Activated T-helper 1 cell treated with Interleukin-2 at 50 U/mL for 16 hours (primary cell): ENCODE results near the gene METTL8.
A peak's percentile ranks its signal among the peaks of the same experiment; 100 is the strongest.
"Not testable (repeated sequence)": the region's sequence is repeated elsewhere in the genome, so short reads cannot be mapped to it uniquely, and the experiment has no call there.

Source experiments
- DNase-seq: peaks from one replicate; pipeline ENCODE4 v3.0.0-alpha.2; 2020; ENCODE audit warnings: low read depth

Gene METTL8

DNA sequence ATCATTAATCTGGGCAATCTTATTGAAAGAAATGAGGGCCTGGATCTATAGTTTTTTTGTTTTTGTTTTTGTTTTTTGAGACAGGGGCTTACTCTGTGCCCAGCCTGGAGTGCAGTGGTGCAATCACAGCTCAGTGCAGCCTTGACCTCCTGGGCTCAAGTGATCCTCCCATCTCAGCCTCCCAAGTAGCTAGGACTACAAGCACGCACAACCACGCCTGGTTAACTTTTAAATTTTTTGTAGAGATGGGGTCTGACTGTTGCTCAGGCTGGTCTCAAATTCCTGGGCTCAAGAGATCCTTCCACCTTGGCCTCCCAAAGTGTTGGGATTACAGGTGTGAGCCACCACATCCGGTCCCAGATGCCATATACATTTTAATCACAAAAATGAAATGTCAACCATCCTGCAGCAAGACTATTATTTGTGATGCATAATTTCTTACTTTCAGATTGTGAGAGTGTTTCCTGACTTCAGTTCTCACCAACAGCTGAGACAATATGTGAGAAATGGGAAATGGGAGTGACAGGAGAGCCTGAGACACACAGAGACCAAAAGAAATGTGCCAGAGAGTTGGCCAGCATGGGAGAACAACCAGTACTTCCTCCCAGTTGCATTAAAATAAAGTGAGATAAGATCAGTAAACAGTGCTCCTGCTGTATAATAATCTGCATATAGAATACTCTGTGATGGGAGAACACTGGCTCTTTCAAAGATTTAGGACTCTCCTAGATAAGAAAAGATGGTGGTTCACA lies 87.6 kb downstream of the METTL8 start:
- DNase-seq, result no peak

GRCh38 chr2:171344182-171344581 lies 89.6 kb downstream of the METTL8 start:
- DNase-seq, result no peak

DNA sequence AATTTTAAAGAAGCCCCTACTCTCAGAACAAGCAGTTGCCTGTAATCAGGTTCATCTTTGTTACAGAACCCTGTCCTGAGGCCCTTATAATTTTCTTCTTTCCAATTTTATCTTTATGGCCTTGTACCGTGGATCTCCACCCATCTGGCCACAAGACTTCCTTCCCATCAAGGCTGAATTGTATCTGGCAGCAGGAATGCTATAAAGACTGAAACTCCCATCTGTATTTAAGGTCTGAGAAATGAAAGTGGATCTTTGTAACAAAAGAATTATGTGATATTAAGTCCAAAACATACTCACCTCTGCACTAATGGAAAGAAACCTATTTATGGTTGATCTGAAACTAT lies 91.8 kb downstream of the METTL8 start:
- DNase-seq, result no peak

GRCh38 chr2:171341394-171342066 lies 92.3 kb downstream of the METTL8 start:
- DNase-seq, result no peak

DNA sequence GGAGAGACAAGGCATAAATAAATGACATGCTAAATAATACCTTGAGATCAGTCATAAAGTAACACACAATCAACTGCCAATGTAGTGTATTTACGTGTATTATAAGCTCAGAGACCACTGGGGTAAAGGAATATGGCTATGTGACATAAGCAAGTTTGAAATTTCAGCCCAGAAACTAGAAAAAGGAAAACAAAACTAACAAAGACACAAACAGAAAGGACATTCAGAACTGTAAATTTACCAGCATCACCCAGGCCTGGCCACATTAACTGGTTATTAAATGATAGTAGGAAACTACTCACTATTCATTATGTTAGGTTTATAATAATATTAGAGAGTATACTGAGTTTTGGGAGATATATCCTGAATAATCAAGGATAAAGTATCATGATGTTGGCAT lies 98.8 kb downstream of the METTL8 start:
- no peak for DNase-seq

DNA sequence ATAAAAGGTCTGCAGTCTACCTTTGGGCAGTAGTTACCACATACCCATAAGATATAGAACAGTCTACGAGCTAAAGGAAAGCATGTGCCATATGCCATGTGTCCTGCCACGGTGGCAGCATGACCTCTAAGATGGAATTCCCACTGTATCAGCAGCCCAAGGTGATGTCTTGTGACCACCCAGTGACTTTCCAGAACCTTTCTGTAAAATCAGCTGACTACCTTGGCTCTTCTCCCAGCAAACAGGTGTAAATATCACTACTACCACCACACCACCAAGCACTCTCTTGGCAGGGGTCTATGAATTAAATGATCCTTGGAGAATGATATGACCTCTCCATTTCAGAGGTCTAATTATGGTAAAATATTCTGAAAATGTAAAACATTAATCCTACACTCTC lies 99.6 kb downstream of the METTL8 start:
- no peak for DNase-seq

DNA sequence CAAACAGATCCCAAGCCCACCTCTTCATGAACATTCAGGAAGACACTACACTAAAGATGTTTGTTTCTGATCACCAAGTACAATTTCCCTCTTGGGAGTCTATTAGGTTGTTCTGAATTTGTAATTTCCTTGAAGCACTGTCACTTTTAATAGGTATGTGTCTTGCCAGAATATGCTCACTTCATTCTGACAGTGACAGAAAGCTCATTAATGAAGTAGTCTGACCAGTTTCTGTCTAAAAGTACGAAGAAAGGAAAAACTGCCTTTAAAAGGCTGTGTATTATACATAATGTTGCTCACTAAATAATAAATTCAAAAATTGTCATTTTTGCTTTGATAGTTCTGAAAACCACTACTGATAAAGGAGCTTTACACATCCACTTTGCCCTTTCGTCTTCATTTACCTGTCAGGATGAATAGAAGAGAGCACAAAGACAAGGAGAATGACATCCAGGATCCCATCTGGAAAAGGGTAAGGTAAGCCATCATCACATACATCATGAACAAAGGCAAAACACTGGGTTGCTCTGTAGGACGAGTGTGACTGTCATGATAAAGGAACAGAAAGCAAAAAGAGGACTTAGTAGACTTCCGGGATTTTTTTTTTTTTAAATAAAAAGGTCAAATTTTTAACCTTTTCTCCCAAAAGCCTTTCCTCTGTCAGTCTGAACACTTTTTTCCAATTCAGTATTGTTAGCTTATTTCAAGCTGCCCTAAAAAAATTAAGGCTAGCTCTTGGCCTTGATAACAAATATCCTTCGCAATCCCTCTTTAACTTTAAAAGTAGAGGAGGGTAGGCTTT lies 103.4 kb downstream of the METTL8 start:
- DNase-seq, result no peak

- no peak for DNase-seq
Observed at GRCh38 chr2:171327043-171327496, 106.7 kb downstream of the METTL8 start.

DNA sequence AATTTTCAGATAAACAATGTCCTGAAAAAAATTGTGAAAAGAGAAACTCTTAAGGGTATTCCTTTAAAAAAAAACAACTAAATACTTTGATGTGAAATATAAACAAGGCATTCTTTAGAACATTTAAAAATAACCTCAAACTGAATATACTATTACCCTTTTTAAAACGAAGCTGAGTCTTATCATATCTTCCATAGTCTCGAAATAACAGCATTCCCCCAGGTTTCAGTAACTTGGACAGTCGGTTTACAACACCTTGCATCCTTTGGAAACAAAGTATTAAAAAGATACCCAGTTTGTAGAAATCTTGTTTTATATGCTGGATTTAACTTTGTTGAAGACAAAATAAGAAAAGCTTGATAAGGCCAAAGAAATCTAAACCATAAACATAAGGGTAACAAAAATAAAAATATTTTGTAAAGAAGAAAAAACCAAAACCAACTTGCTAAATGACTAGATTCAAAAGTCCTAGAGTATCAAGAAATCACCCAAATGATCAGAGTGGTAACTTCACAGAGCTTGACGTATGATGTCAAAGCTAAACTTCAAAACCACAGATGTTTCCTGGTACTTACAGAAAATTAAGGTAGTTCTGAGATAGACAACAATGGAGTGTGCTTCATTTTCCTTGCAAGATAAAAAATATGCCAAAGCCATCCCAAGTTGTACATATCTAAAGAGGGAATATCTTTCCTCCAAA lies 107.8 kb downstream of the METTL8 start:
- DNase-seq, result no peak

DNA sequence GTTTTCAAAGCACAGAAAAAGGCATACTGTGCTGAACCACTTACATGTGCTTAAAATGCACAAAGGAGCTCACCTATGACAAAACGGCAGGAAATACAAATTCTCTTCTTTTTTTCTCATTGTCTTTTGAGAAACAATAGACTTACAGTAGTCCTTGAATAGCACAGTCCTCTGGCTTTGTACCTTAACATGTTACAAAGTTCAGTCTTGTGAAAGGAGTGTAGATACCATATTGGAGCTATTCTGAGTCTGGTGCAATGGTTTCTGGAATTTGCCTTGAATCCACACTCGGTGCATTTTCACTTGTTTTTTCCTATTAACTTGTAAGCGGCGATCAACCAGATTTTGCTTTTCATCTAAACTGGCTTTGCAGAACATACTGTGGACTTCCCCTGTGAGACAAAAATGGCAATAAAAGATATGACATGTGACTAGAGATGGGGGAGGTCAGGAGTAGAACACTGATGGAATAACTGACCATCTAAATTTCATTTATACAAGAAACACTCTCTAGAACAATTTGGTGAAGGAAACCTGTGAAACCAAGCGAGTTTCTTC lies 109.7 kb downstream of the METTL8 start:
- DNase-seq, result no peak

DNA sequence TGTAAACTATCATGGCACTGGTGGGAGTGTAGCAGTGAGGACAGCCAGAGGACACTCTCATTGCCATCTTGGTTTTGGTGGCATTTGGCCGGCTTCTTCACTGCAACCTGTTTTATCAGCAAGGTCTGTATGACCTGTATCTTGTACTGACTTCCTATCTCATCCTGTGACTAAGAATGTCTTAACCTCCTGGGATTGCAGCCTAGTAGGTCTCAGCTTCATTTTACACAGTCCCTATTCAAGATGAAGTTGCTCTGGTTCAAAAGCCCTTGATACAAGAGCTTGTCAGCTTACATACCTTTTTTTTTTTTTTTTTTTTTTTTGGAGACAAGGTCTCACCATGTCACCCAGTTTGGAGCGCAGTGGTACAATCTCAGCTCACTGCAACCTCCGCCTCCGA lies 110.9 kb downstream of the METTL8 start:
- DNase-seq, result no peak

GRCh38 chr2:171320731-171321130 lies 113.1 kb downstream of the METTL8 start:
- DNase-seq, result no peak

GRCh38 chr2:171320208-171320621 lies 113.6 kb downstream of the METTL8 start:
- DNase-seq, result no peak

DNA sequence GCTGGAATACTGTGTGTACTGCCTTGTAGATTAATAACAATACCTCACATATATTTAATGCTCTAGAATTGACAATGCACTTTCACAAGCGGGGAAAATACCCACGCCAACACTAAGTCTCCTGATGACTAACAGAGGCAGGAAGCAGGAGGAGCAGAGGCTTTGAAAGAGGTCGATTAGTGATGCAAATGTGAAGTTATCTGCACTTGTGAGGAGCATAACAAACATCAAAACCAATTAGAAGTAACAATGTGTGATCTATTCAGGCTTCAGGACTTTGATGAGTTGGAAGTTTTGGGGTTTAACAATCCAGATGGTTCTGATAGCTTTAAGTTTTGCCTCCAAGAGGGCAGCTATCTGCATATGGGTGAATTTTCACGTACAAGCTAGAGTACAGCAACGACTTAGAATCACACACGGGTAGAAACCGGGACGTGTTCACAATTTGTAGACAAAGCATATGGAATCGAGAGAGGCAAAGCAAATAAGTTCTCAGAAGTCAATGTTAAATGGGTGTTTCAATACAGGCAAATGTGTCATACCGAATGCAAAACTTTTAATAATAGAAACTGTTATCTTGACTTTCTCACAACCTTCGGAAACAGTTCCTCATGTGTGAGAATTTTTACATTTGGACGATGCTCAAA lies 114.5 kb downstream of the METTL8 start:
- DNase-seq, result peak; percentile 26

DNA sequence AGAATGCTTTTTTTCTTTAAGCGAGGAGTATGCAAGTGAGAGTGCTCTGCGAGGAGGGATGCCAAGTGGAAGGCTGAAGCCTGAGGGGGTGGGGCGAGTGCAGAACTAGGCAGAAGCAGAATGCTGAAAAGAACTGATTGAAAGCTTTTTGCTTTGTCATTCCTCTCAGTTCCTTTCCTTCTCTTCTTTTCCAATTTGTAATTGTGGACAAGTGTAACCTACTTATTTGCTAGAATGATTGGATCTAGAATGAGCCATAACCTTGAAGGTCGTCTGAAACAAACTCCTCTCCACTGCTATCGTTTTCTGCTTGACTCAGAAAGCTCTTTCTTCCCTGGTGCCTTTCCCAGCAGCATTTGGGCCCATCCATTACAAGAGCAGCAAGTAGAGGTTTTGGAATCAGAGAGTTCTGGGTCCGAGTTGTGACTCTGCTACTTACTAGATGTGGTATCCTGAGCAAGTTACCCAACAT lies 115.3 kb downstream of the METTL8 start:
- DNase-seq, result no peak

DNA sequence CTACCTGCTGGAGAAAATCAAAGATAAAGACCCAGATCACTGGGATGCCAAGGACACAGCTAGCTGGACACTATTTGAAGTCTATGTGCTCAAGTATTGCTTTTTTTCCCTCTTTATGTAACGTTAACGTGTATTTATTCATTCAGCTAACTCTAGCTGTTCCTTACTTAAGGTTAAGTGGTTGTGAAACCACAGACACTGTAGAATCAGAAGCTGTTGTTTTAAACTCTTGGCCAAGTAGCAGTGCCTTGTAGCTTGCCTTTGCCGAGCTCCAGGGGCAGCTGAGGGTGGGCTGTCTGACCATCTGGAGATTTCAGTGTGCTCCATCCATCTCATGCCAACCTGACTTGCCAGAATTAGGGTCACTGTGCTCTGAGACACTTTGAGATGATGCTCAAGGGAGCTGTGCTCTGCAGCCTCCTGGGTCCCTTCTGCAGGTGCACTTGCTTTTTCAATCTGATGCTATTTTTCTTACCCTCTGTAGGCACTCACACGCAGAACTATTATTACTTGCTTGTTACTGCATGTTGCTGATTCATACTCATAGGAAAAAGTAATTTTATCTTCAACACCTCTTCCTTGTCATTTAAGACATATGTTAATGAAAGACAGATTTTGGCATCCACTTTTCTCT lies 116.2 kb downstream of the METTL8 start:
- DNase-seq, result no peak

DNA sequence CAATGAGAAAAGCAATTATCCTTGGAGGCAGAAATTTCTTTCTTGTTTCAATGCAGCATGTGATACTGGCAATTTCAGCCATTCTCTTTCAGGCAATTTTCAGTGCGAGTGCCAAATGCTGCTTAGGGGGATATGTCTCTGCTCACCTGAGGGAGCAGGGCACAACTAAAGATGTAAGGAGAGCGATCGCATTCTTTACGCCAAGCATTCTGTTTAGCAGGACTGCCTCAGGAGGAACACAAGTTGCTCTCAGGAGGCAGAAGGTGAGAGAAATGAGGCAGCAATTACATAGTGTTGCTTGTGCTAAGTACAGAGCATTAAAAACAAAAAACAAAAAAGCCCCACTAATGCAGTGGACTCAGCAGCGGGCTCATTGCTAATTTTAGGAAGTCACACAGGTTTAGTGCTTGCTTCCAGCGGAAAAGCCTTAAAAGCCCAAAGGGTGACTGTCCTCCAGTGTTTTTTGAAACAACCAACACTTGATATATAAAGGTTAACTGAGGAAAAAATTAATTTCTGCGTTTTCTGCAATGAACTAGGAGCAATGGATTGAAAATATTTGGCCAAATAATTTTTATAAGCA lies 116.9 kb downstream of the METTL8 start:
- DNase-seq, result no peak

- DNase-seq, result no peak
Observed at GRCh38 chr2:171316220-171316619, 117.6 kb downstream of the METTL8 start.

DNA sequence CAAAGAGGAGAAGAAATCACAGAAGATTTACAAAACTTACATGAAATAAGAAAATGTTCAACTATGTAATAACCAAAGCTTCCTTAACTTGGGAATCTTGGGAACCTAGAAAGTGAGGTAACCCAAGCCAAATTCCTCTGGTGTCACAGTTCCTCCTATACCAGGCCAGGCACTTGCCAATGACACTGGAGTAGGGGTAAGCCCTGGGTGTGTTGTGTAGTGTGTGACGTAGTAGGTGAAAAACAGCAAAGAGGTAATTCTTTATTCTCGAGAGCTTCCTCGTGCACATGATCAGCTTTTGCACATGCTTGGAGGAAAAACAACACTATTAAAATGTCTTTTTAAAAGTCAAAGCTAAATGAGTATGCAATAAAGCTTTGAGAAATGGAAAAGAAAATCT lies 118.0 kb downstream of the METTL8 start:
- DNase-seq, result no peak

GRCh38 chr2:171312182-171312581 lies 121.6 kb downstream of the METTL8 start:
- DNase-seq, result not testable (repeated sequence)
